ENCODE data around the gene TM9SF4. TPM values are rescaled to one million over a fixed set of nuclear protein-coding genes. Genes with fewer than 3 reads are reported as not detected.

TM9SF4 gene
- total and polyA plus RNA-seq, 8 donors = 56.2 to 63.5 (median 60.1) TPM

- H3K36me3 ChIP-seq = peaks cover 0 to 82% of the 10 kb centered on the region in 2 donors
- ATAC-seq = no peak
- H3K4me1 ChIP-seq = peaks cover 0 to 6% of the 10 kb centered on the region in 2 donors
- no peak for DNase-seq
- TF ChIP-seq CTCF (IDR thresholded peaks at IDR 0.05) = no peak
- no peak overlapping the region for H3K4me3 ChIP-seq
- H3K27me3 ChIP-seq = no peaks in the 10 kb centered on the region
- H3K27ac ChIP-seq = no peak overlapping the region
- H3K9me3 ChIP-seq = no peaks in the 10 kb centered on the region
- intact Hi-C loops (cut with DNase I) = no loop called here
These were observed 105.6 kb downstream of the TM9SF4 start for GRCh38 chr20:32215147-32215546.

GRCh38 chr20:32215729-32216128 is 106.2 kb downstream of the TM9SF4 start:
- intact Hi-C loops (cut with DNase I) = no loop called here
- H3K27ac ChIP-seq = no peak overlapping the region
- H3K36me3 ChIP-seq = peaks cover 0 to 83% of the 10 kb centered on the region in 2 donors
- no peaks in the 10 kb centered on the region for H3K9me3 ChIP-seq
- no peak overlapping the region for H3K4me3 ChIP-seq
- no peak for DNase-seq
- no peak for ATAC-seq
- TF ChIP-seq CTCF (IDR thresholded peaks at IDR 0.05) = no peak
- peaks cover 0 to under 1% of the 10 kb centered on the region in 2 donors for H3K4me1 ChIP-seq
- no peaks in the 10 kb centered on the region for H3K27me3 ChIP-seq

GRCh38 chr20:32216179-32217142 is 106.9 kb downstream of the TM9SF4 start:
- TF ChIP-seq CTCF (IDR thresholded peaks at IDR 0.05) = no peak
- Histone ChIP-seq H3K27ac (no peak overlapping the region), H3K27me3 (no peaks in the 10 kb centered on the region), H3K4me3 (no peak overlapping the region), H3K4me1 (no peaks in the 10 kb centered on the region), H3K36me3 (peaks cover 0 to 83% of the 10 kb centered on the region in 2 donors), H3K9me3 (no peaks in the 10 kb centered on the region)
- DNase-seq = no peak
- intact Hi-C loops (cut with DNase I) = no loop called here
- no peak for ATAC-seq

Other genes starting within 250 kb of the TM9SF4 start
- gene DUSP15, start 239.2 kb upstream of the TM9SF4 start, total RNA-seq = 1 to 10 TPM in 1 of 2 donors, under 1 TPM in 1; 0.82 to 1.1 TPM
- 10 to 100 TPM in 4 of 6 donors, 1 to 10 TPM in 2; 8.5 to 13.1 (median 10.3) TPM for gene DUSP15, start 239.2 kb upstream of the TM9SF4 start, polyA plus RNA-seq (ENCODE audit: insufficient read length in 6 of 6)
- 1 to 10 TPM in 1 of 2 donors, under 1 TPM in 1; 0.20 to 1.3 TPM for gene TTLL9, start 239.1 kb upstream of the TM9SF4 start, total RNA-seq
- 1 to 10 TPM; 2.0 to 6.2 (median 3.6) TPM for gene TTLL9, start 239.1 kb upstream of the TM9SF4 start, polyA plus RNA-seq (ENCODE audit: insufficient read length in 6 of 6)
- gene PDRG1, start 157.7 kb upstream of the TM9SF4 start, total RNA-seq = 10 to 100 TPM in 1 of 2 donors, 1 to 10 TPM in 1; 9.1 to 10.5 TPM
- gene PDRG1, start 157.7 kb upstream of the TM9SF4 start, polyA plus RNA-seq (ENCODE audit: insufficient read length in 6 of 6) = 10 to 100 TPM; 15.2 to 19.1 (median 17.0) TPM
- under 1 TPM in 1 of 2 donors, not detected in 1; 0.05 TPM for gene XKR7, start 141.6 kb upstream of the TM9SF4 start, total RNA-seq
- under 1 TPM; 0.06 to 0.19 (median 0.08) TPM for gene XKR7, start 141.6 kb upstream of the TM9SF4 start, polyA plus RNA-seq (ENCODE audit: insufficient read length in 6 of 6)
- gene CCM2L, start 99.3 kb upstream of the TM9SF4 start, total RNA-seq = 10 to 100 TPM in 1 of 2 donors, 1 to 10 TPM in 1; 6.8 to 13.5 TPM
- 10 to 100 TPM; 11.6 to 16.5 (median 13.3) TPM for gene CCM2L, start 99.3 kb upstream of the TM9SF4 start, polyA plus RNA-seq (ENCODE audit: insufficient read length in 6 of 6)
- 100 to 1,000 TPM in 1 of 2 donors, 10 to 100 TPM in 1; 30.8 to 110 TPM for gene HCK, start 57.5 kb upstream of the TM9SF4 start, total RNA-seq
- gene HCK, start 57.5 kb upstream of the TM9SF4 start, polyA plus RNA-seq (ENCODE audit: insufficient read length in 6 of 6) = 1 to 10 TPM; 3.0 to 5.4 (median 4.4) TPM
- gene PLAGL2, start 98.0 kb downstream of the TM9SF4 start, total RNA-seq = 10 to 100 TPM; 12.6 to 14.5 TPM
- gene PLAGL2, start 98.0 kb downstream of the TM9SF4 start, polyA plus RNA-seq (ENCODE audit: insufficient read length in 6 of 6) = 10 to 100 TPM; 22.6 to 28.0 (median 26.8) TPM
- gene POFUT1, start 98.2 kb downstream of the TM9SF4 start, total RNA-seq = 10 to 100 TPM; 29.2 to 36.2 TPM
- gene POFUT1, start 98.2 kb downstream of the TM9SF4 start, polyA plus RNA-seq (ENCODE audit: insufficient read length in 6 of 6) = 10 to 100 TPM; 34.3 to 42.2 (median 37.2) TPM
- 10 to 100 TPM; 27.4 to 34.6 TPM for gene KIF3B, start 167.9 kb downstream of the TM9SF4 start, total RNA-seq
- 10 to 100 TPM; 22.9 to 28.7 (median 26.8) TPM for gene KIF3B, start 167.9 kb downstream of the TM9SF4 start, polyA plus RNA-seq (ENCODE audit: insufficient read length in 6 of 6)
- gene ASXL1, start 248.6 kb downstream of the TM9SF4 start, total RNA-seq = 10 to 100 TPM; 51.1 to 69.2 TPM
- 10 to 100 TPM; 73.1 to 90.0 (median 81.5) TPM for gene ASXL1, start 248.6 kb downstream of the TM9SF4 start, polyA plus RNA-seq (ENCODE audit: insufficient read length in 6 of 6)